Measurements from ENCODE around the gene WNT5B. TPM values are rescaled to one million over a fixed set of nuclear protein-coding genes. Genes with fewer than 3 reads are reported as not detected.

Gene WNT5B
- total and polyA plus RNA-seq, 9 of the 15 experiments (the other 6 are each of a cell fraction or from before 2014, with no cell fraction given) = 0.42 to 16.8 (median 5.4) TPM

GRCh38 chr12:1650978-1651361 lies 21.9 kb downstream of the WNT5B start:
- Histone ChIP-seq H3K79me2 (ENCODE audit: control insufficient read depth, insufficient read depth, low read length) (no peaks in the 10 kb centered on the region), H3K27me3 (ENCODE audit: control insufficient read depth in 2 of 2, insufficient read depth in 2 of 2, low read length in 2 of 2) (no peaks in the 10 kb centered on the region), H3K36me3 (ENCODE audit: control insufficient read depth, insufficient read depth, low read length) (no peaks in the 10 kb centered on the region), H4K20me1 (replicated peaks; ENCODE audit: control insufficient read depth, insufficient read depth, low read length) (no peaks in the 10 kb centered on the region), H3K9me1 (ENCODE audit: control insufficient read depth, insufficient read depth, low read length) (no peaks in the 10 kb centered on the region), H3K4me2 (ENCODE audit: insufficient read depth, low read length) (no peak overlapping the region), H2AFZ (ENCODE audit: low read depth, low read length) (no peak overlapping the region), H3K9ac (ENCODE audit: insufficient read depth in 1 of 2, low read depth in 2 of 2, low read length in 2 of 2) (no peak overlapping the region; a peak in 1 of 4 replicates), H3K4me1 (replicated peaks in 1 of 2; ENCODE audit: control insufficient read depth in 2 of 2, insufficient read depth in 2 of 2, low read length in 2 of 2) (peaks cover 17 to 39% of the 10 kb centered on the region in 2 experiments), H3K27ac (ENCODE audit: extremely low read depth, low read depth, low read length) (no peak overlapping the region), H3K9me3 (replicated peaks; ENCODE audit: control insufficient read depth, insufficient read depth, low read depth, low read length) (no peaks in the 10 kb centered on the region), H3K4me3 (no peak overlapping the region)
- CTCF ChIA-PET (ENCODE audit: low intra/inter-chr PET ratio) = interaction anchor here (5.0 kb wide), 1 partner anchor 140 kb away, joined by 44 read pairs; no protein-coding TSS in a partner anchor
- in situ Hi-C loops (cut with MboI) (loop anchor here (5.0 kb wide), 1 partner anchor 286 kb away; no protein-coding TSS in a partner anchor), intact Hi-C loops (cut with micrococcal nuclease) (loop anchor here (5.0 kb wide), 2 partner anchors 61 to 291 kb away; no protein-coding TSS in a partner anchor)
- no peak for ATAC-seq
- 59% methylated on average over 6 of the region's 6 CpGs for WGBS (ENCODE audit: insufficient coverage, low coverage, missing lambda C conversion rate)
- no peak for DNase-seq (ENCODE audit: extremely low read depth in 1 of 4, low spot score in 3 of 4)
- POLR2A ChIA-PET = interaction anchor here (0.6 to 3.3 kb wide), 2 partner anchors 11 to 140 kb away, joined by 3 to 9 read pairs; no protein-coding TSS in a partner anchor
- FAIRE-seq = no peak
- BruUV-seq (replicated peaks) = no TSS peak
- no peak for TF ChIP-seq POU5F1 (IDR thresholded peaks at IDR 0.05; ENCODE audit: borderline replicate concordance, low read depth, low read length, partially characterized antibody)
- TF ChIP-seq JUNB (CRISPR knock-in tag; conservative IDR thresholded peaks at IDR 0.05) = no peak
- TF ChIP-seq HDAC3 (IDR thresholded peaks at IDR 0.05; ENCODE audit: borderline replicate concordance, partially characterized antibody) = no peak
- TF ChIP-seq ZBTB9 (CRISPR knock-in tag; IDR thresholded peaks at IDR 0.05) = no peak
- TF ChIP-seq ZBTB26 (CRISPR knock-in tag; IDR thresholded peaks at IDR 0.05) = no peak
- no peak for TF ChIP-seq ZNF3 (CRISPR knock-in tag; IDR thresholded peaks at IDR 0.05)
- no peak for TF ChIP-seq NR1H2 (CRISPR knock-in tag; IDR thresholded peaks at IDR 0.05)
- TF ChIP-seq ZBTB40 (IDR thresholded peaks at IDR 0.05) = no peak
- no peak for TF ChIP-seq ZBTB40 (CRISPR knock-in tag; IDR thresholded peaks at IDR 0.05)
- TF ChIP-seq EP300 (IDR thresholded peaks at IDR 0.05; ENCODE audit: low read length) = no peak
- TF ChIP-seq TCF15 (CRISPR knock-in tag; IDR thresholded peaks at IDR 0.05) = no peak

All from K562 (cell line).